Keratinocyte (primary cell): Measurements from ENCODE around the gene PRELID3B.

Source experiments
- EZH2 ChIP-seq: IDR thresholded peaks from one replicate; pipeline ENCODE4 v1.6.1; 2012; ENCODE audit warnings: inconsistent platforms, mild to moderate bottlenecking, low read length, moderate library complexity
- TF ChIP-seq, protein P1 (sequence below), 3 experiments: IDR thresholded peaks in 1 of 3; conservative IDR thresholded peaks in 1 of 3; optimal IDR thresholded peaks in 1 of 3; 2 replicates in 2 of 3; 3 replicates in 1 of 3; pipeline versions ENCODE3 to v1.5.1; 2011; ENCODE audit warnings: low read length in 3 of 3, mild to moderate bottlenecking in 3 of 3, moderate library complexity in 2 of 3, control low read depth in 1 of 3, inconsistent platforms in 1 of 3; ENCODE audit not compliant: insufficient read depth in 2 of 3; ENCODE audit errors: extremely low read depth in 1 of 3

DNA sequence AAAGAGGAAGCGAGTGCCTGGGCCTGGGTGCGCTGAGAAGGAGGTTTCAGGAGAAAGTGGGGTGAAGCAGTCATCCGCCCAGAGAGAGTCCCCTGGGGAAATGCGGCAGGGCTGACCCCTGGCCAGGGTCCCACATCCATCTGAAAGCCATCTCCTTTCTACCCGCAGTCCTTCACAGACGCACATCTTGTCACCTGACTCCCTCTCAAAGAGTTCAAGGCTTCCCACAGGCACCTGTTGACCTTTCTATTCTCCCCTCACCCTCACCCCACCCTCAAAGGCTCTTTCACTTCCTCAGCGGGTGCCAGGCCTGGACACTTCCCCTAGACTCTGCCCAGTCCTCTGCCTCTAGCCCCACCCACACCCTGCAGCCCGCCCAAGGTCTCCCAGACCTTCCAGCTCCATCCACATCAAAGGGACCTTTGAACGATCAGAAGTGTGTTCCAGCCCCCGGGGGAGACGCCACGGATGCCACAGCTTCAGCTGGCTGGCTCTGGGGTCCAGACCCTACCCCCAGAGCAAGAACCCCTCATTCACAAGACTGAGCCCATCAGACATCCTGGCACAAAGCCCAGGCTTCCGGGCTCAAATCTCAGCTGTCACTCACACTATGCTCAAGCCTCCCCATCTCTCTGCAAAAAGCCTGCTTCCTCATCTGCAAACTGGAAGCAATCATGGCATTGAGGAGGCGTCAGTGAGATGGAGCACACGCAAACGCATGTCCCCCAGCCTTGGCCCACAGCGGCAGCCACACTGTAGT lies 37.6 kb downstream of the PRELID3B start:
- TF ChIP-seq, protein P1, sequence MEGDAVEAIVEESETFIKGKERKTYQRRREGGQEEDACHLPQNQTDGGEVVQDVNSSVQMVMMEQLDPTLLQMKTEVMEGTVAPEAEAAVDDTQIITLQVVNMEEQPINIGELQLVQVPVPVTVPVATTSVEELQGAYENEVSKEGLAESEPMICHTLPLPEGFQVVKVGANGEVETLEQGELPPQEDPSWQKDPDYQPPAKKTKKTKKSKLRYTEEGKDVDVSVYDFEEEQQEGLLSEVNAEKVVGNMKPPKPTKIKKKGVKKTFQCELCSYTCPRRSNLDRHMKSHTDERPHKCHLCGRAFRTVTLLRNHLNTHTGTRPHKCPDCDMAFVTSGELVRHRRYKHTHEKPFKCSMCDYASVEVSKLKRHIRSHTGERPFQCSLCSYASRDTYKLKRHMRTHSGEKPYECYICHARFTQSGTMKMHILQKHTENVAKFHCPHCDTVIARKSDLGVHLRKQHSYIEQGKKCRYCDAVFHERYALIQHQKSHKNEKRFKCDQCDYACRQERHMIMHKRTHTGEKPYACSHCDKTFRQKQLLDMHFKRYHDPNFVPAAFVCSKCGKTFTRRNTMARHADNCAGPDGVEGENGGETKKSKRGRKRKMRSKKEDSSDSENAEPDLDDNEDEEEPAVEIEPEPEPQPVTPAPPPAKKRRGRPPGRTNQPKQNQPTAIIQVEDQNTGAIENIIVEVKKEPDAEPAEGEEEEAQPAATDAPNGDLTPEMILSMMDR (optimal IDR thresholded peaks at IDR 0.05 in 1 of 3, IDR thresholded peaks at IDR 0.05 in 1 of 3, conservative IDR thresholded peaks at IDR 0.05 in 1 of 3; ENCODE audit: extremely low read depth in 1 of 3, insufficient read depth in 2 of 3, low read length in 3 of 3): no peak
- no peak for TF ChIP-seq EZH2
